T follicular helper cell (primary cell): ENCODE data around the gene LRRC28.
A peak's percentile ranks its signal among the peaks of the same experiment; 100 is the strongest.

ENCODE experiments used
- DNase-seq: peaks from one replicate; pipeline ENCODE4 v3.0.0-alpha.2; 2020; ENCODE audit warnings: low read depth

Gene LRRC28

DNA sequence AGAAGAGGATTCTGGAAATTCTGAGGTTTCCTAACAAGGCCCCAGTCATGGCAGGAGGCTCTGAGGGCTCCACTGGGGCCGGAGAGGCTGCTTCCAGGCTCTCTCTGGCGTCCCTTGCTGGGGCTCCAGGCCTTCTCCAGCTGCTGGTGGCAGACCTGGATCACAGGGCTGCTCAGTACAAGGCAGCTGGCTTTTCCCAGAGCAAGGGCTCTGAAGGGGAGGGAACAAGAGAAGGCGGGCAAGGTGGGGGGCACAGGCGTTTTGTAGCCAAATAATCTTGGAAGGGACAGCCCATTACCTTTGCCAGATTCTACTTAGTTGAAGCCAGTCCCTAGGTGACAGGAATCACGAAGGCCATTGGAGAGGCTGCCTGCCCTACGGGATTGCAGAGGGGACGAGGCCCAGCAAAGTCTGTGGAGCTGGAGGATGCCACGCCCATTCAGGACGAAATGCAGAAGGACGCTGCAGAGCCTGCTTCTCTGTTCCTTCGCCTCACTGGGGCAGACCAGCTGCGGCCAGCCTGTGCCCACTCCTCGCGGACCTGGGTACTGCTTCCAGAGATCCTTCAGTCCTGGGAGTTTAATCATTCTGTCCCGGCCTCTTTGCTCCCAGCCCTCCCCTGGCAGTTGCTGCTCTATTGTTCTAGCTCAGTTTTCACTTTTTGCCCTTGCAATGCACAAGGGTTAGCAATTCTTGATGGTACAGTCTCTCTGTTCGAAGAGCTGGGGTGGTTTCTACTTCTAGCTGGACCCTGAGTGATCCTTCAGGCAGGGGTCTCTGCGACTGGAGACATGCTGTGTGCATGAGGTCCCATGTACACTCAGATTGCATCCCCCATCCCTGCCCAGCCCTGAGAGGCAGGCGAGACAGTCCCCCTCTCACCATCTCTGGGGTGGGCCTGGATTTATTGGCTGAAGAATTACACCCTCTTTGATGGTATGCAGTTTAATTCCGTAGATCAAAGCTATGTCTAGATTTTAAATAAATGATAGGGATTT lies 165.2 kb downstream of the LRRC28 start:
- DNase-seq = no peak

DNA sequence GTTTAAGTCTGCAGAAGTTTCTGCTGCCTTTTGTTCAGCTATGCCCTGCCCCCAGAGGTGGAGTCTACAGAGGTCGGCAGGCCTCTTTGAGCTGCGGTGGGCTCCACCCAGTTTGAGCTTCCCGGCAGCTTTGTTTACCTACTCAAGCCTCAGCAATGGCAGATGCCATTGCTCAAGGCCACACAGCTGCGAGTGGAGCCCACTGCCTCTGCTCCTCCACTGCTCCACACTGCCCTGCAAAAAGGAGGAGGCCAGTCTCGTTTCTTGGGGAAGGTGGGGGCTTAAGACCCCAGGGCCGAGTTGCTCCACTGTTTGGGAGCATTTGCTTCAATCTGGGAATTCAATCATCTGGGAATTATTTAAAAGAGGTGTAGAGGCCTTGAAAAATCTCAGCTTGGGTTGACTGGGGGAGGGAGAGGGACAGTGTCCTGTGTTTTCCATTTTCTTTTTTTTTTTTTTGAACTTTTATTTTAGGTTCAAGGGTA lies 169.9 kb downstream of the LRRC28 start:
- DNase-seq = peak; percentile 25

DNA sequence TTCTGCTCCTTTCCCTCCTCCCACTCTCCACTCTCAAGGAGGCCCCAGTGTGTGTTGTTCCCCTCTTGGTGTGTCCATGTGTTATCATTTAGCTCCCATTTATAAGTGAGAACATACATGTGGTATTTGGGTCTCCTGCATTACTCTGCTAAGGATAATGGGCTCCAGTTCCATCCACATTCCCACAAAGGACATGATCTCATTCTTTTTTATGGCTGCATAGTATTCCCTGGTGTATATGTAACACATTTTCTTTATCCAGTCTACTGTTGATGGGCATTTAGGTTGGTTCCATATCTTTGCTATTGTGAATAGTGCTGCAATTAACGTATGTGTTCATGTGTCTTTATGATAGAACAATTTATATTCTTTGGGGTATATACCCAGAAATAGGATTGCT lies 170.5 kb downstream of the LRRC28 start:
- DNase-seq = no peak

DNA sequence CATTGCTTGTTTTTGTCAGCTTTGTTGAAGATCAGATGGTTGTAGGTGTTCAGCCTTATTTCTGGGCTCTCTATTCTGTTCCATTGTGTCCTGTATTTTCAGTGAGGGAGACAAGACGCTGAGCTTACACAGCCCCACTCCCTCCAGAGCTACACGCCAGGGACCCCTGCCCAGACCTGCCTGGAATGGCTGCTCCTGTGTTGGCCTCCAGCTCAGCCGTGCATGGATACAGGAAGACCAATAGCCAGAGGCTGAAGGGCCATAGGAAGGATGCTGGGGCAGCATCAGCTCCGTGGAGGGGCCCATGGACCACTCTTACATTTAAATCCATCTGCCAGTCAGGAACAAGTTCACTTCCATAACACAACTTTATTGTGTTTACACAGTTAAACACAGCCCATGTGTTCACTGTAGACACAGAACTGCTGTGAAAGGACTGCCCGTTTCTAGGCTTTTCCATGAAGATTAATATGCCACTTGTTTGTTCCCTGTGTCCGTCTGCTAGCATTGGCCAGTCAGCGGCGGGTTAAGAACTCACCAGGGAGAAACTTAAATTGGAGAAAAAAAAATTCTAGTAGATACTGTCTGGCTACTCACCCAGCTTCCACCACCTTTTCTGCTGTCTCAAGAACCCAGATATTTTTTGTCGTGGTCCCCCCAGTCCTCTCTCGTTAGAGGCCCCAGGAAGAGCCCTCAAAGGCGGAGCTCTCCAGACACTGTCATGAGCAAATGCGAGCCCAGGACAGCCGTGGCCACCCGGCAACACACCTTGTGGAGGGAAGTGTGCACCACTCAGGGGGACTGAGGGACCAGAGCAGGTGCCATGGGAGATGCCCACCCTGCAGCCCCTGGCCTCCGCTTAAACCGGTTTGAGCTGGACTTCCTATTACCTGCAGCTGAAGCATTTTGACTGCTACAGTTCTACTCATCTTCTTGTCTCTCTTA lies 172.2 kb downstream of the LRRC28 start:
- DNase-seq = no peak

DNA sequence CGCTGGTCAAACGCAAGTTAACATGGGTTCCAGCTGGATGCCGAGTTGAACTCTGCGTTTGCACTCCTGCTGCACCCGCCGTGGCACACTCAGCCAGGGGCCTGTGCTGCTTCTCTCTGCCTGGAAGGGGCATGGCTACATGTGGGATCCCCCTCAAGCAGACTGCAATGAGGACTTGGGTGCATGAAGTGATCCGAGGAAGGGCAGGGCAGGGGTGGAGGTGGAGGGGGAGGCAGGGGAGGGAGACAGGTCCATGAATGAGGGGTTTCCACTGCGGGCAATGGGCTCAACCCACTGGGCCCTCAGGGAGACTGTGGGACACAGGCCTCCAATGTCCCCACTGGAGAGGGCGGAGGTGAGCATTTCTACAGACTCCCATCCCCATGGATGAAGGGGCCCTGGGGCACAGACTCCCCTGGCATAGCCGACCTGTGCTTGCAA lies 172.9 kb downstream of the LRRC28 start:
- DNase-seq = no peak

DNA sequence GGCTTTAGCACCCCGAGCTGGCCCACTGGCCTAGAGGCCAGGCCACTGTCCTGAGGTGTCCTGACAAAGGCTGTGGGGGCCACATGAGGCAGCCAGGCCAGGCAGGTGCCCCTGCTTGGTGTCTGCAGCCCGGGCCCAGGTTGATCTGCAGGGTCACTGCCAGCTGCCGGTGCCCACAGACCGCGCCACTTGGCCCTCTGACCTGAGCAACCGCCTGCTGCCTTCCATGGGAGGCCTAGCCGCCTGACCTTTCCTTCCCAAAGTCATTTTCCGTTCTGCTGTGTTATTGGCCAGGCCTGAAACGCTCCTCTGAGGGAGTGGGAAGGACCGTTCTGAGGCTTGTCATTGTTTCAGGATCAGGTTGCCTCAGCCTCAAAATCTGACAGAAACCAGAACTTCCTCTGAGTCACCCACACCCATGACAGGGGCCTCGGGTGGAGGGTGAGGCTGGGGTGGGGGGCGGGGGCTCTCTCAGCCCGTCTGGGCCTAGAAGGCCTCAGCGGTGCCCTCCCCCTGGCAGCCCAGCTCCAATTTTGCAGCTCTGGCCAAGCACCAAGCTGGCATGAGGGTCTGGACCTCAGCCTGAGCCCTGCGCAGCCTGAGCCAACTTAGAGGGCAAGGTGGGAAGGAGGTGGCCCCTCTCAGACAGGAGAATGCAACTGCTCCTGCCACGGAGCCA lies 173.8 kb downstream of the LRRC28 start:
- DNase-seq = peak; percentile 19

DNA sequence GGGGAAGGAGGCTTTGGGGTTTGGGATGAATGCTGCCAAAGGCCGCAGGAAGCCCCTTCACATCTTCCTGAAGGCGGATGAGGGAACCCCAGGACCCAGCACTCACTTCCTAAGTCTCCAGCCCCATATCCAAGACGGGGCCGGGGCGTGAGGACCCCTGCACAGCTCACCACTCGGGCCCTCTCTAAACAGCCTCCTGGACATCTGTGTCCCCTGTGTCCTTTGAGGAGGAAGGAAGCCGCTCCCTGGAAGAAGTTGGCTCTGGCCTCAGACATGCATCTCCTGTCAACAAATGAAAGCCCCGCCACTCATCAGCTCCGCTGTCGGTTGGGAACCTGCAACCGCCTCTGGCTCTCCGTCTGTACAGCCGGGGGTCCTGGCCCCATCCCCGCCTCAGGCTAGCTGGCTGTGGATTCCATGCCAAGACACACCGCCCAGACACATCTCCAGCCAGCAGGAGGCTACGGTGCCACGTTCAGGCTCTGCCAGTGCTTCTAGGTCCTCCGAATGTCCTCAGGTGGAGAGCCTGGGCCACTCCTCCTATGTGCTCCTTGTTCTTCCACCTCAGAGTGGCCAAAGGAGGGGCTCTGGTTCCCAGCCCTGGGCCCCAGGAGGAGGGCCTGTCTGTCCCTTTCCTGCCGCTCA lies 174.5 kb downstream of the LRRC28 start:
- no peak for DNase-seq

DNA sequence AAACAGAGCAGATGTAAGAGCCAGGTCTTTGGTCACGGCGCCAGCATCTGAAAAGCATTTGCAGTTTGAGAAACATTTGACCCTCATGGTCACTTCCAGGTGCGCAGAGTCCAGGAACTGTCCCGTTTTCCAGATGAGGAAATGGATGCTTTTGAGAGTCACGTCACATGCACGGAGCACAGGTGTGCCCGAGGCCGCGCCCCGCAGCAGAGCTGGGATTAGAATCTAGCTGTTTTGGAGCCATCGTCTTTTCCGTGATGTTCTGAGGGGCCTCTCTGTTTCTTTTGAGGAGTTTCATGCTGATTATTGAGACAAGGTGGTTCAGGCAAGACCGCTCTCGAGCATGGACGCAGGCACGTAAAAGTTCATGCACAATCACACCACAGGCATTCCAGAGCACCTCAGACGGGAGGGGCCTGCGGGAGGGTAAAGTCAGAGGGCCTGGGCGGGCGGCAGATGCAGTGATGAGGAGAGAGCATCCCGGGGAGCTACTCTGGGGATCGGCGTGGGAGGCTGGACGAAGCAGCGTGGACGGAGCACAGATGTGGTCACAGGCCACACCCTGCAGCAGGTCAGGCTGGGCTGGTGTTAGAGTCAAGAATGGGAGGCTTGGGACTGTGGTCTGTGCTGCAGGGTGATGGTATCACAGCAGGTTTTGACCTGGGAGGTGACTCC lies 175.3 kb downstream of the LRRC28 start:
- no peak for DNase-seq

DNA sequence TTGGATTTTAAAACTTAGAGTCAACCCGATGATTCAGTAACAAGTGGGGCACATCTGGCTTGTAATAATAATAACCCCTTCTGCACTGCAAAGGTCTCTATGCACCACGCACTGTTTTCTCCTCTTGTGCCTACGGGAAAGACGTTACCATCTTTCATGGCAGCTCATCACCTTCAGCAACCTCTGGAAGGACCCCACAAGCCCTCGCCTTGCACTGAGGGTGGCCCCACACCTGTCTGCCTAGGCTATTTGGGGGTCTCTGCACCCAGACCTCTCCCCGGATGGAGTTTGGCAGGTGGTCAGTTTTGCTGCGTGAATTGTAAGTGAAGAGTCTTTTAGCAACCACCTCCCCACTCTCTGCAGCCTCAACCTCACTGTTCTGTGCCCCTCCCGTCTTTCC lies 175.9 kb downstream of the LRRC28 start:
- no peak for DNase-seq

DNA sequence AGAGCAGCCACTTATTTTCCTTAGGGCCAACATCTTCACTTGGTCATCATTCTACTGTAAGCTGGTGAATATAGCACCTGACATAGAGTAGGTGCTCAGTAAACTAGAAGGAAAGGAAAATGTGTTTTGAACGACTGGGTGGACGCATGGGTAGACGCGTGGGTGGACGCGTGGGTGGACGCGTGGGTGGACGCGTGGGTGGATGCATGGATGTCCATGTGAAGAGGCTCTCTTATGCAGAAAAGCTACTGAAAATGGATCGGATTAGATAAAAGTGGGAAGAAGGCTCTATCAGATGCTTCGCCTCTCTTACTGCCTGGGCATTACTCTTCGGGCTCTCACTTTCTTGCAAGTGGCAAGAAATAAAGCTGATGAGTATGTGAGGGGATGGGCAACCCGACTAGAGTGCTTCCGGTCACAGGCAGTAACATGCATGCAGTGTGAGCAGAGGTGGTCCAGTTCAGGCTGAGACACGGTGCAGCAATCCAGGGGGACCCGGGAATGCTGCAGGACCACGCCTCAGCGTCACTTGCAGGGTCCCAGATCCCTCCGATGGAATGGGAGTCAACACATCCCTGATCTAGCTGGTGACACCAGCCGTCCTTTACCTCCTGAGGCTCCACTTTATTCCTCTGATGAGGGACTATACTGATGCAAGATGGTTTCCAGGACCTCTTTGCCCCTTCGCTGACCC lies 176.5 kb downstream of the LRRC28 start:
- no peak for DNase-seq

DNA sequence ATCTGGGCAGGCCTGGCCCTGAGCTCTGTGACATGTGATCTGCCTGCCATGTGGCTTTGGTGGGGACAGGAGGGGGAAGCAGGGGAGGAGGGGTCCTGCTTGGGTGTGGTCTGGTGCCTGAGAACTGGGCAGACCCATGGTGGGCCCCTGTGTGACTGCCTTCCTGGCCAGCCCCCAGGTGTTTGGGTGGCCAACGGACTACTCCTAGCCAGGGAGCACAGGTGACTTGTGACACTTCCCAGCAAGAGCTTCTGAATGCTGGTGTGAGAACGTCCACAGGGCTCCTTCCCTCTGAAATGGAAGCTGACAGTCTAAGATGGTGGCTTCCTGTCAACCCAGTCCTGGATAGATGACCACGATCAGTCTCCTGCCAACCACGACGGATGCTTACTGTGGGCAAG lies 178.4 kb downstream of the LRRC28 start:
- no peak for DNase-seq

DNA sequence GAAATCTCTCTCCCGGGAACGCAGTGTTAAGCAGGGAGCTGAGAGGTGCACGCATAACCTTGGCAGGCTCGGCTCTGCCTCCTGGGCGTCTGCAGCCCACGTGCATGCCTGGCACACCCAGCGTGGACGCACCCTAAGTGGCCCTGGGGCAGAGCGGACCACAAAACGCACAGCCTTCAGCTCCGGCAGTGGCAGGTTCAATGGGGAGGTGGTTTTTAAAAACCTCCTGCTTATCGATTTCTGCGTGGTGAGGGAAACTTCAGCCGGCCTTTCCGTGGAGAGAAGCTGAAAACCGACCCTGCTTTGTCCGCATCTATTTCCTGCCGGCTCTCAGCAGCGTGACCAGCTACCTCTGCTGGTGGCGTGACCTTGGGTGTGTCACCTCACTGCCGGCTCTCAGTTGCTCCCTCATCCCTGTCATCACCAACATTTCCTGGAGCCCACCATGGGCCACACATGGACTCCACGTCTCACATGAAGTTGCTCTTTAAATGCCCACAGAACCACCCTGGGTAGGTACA lies 179.7 kb downstream of the LRRC28 start:
- DNase-seq = no peak

DNA sequence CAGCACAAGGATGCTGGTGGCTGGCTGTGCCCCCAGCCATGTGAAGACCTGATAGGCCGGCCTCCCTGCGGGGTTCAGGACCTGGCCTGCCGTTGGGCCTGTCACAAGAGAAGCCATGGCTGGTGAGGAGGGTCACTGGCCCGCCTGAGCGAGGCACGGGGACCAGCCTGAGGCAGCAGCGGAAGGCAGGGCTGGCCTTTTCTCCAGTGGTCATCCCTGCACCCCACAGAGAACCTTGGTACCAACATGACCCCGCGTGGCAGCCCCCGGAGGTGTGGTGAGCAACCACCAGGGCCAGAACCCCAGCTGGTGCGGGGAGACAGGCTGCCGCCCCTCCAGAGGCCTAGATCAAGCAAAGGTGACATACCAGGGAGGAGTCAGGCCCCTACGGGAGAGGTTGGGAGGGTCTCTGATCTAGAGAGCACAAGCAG lies 180.4 kb downstream of the LRRC28 start:
- DNase-seq = no peak

DNA sequence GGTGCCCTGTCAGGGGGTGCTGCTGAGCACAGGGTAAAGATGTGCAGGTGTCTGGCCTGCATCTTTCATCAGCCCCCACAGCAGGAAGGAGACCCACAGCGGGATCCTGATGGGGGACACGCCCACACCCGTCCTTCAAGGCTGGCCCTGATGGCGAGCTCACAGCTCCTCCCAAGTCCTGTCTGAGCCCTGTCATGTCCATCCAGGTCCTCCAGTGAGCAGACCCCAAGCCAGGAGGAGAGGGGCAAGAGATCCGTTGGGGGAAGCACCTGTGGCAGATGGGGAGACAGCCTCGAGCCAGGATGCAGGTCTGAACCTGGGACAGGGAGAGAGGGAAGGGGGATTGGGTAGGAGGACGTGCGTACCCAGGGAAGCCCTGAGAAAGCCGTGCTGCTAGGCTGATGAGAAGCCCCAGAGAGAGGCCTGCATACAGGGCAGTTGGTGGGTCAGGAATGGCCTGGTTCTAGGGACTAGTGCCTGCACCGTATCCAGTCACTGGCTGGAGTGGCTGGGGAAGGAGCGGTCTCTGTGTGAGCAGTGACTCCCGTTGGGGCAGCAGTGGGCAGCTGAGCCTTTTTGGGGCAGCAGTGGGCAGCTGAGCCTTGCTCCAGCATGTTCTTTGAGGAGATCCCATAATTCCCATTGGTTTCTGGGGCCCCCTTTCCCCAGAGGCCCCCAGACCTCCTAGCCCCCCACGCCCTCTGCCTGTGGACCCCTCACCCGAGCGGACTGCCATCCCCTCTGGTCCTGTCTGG lies 181.2 kb downstream of the LRRC28 start:
- DNase-seq = no peak

DNA sequence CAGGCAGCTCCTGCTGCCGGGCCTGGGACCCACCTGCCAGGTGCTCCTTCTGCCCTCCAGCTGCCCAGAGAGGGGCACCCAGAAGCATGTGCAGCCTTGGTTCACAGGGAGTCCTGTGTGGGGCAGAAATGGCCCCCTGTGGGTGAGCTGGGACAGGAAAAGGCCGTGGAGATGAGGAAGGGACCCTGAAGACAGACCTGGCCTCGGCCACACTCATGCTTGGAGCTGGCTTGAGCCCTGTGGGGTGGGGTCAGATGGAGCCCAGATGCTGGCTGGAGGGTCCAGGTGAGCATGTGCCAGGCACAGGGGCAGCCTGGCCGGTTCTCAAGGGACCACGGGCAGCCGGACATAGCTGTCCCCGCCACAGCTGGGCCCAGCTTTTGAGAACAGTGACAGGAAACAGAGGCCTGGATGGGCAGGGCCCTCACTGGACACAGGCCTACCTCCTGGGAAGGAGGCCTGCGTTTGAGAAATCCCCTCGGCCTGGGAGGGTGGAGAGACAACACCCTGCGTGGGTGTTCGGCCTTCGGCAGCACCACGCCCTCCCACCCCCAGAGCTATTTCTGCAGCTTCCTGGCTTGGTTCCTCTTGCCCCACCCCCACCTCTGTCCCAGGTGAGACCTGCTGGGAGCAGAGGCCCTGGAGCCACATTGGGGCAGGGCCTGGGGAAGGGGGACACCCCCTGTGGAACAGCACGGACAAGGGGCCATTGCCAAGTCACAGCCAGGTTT lies 181.9 kb downstream of the LRRC28 start:
- no peak for DNase-seq

DNA sequence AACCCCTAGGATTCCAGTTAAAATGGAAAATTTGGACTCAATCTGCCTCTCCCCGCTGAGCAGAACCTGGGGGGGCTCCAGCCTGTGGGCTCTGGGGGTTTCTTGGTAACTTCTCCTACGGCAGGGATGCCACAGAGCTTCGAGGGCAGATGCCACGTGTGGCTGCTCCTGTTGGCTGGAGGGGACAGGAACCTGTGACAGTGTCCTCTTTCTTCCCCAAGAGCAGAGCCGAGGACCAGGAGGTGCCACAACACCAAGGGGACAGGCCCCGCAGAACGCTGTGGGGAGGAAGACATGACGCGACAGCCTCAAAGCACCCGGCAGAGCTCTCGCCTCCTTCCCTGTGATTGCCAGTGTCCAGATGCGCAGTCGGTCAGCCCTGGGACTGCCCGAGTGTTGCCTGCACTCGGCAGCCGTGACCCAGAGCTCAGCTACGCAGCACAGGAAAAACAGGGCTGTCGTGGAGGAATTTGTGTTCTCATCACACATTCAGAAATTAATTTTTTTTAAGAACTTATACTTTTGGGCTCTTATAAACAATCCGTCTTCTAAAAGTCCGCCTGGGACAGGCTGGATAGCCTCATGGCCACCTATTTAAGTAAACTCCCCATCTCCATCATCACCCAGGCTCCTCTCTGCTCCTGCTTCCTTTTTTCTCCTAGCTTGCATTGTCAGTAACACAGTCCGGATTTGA lies 182.6 kb downstream of the LRRC28 start:
- no peak for DNase-seq

DNA sequence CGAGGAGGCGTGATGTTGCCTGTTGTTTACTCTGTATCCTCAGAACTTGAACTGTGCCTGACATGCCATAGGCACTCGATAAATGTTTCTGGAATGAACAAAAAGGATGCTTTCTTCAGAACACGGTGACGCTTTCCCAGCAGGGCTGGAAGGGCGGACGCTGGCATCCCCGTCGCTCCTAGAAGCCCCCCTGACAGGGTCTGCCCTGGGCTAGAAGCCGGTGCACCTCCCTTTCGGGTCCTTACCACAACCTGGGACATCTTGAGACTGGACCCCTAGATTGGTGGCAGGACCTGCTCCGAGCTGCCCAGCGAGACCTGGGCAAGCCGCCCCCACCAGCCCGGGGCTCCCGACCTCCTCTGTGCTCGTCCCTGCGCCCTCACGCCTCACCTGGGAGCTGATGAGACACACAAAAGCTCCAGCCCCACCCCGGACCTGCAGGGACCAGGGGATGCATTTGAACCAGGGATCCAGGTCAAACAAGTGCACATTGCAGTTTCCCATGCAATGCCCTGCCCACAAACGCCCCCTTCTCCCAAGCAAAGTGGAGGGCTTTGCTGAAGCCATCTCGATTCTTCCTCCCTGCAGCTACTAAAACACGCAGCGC lies 183.3 kb downstream of the LRRC28 start:
- no peak for DNase-seq
